H9 (cell line): ENCODE results near the gene XG. TPM values are rescaled to one million over a fixed set of nuclear protein-coding genes. Genes with fewer than 3 reads are reported as not detected.
"Not testable (repeated sequence)": the region's sequence is repeated elsewhere in the genome, so short reads cannot be mapped to it uniquely, and the experiment has no call there.

Source experiments
- DNase-seq: peaks from one replicate; pipeline ENCODE4 v3.0.0-alpha.2; 2017
- H2AFZ ChIP-seq: one replicate; pipeline ENCODE4 v1.6.1; 2013; ENCODE audit warnings: mild to moderate bottlenecking, low read length, control low read depth, moderate library complexity
- H2AK5ac ChIP-seq: 2 replicates; pipeline ENCODE4 v1.6.1; 2013; ENCODE audit warnings: low read length, control low read depth, mixed read lengths; ENCODE audit not compliant: insufficient read length
- H2BK120ac ChIP-seq: one replicate; pipeline ENCODE4 v1.6.1; 2013; ENCODE audit warnings: low read depth, mild to moderate bottlenecking, low read length, control low read depth, inconsistent platforms; ENCODE audit not compliant: poor library complexity, severe bottlenecking
- H2BK12ac ChIP-seq: 2 replicates; pipeline ENCODE4 v1.6.1; 2013; ENCODE audit warnings: low read length, control low read depth, mixed read lengths, low read depth; ENCODE audit not compliant: insufficient read length
- H2BK15ac ChIP-seq: 2 replicates; pipeline ENCODE4 v1.6.1; 2013; ENCODE audit warnings: low read depth, low read length, control low read depth
- H2BK20ac ChIP-seq: one replicate; pipeline ENCODE4 v1.6.1; 2013; ENCODE audit warnings: low read depth, mild to moderate bottlenecking, low read length, control low read depth, inconsistent platforms; ENCODE audit not compliant: poor library complexity, severe bottlenecking
- H2BK5ac ChIP-seq: 2 replicates; pipeline ENCODE4 v1.6.1; 2013; ENCODE audit warnings: low read length, control low read depth, mixed read lengths; ENCODE audit not compliant: insufficient read length
- H3K14ac ChIP-seq: 2 replicates; pipeline ENCODE4 v1.6.1; 2013; ENCODE audit warnings: low read length, control low read depth; ENCODE audit not compliant: insufficient read depth
- H3K18ac ChIP-seq: 2 replicates; pipeline ENCODE4 v1.6.1; 2013; ENCODE audit warnings: low read depth, mild to moderate bottlenecking, mixed read lengths, low read length, control low read depth; ENCODE audit not compliant: insufficient read length
- H3K23ac ChIP-seq: 2 replicates; pipeline ENCODE4 v1.6.1; 2013; ENCODE audit warnings: low read length, control low read depth, mixed read lengths, low read depth; ENCODE audit not compliant: insufficient read length
- H3K23me2 ChIP-seq: 2 replicates; pipeline ENCODE4 v1.6.1; 2013; ENCODE audit warnings: low read depth, mild to moderate bottlenecking, mixed read lengths, low read length, control low read depth; ENCODE audit not compliant: insufficient read length, poor library complexity, severe bottlenecking
- H3K27ac ChIP-seq: 2 replicates; pipeline ENCODE4 v1.5.1; 2013; ENCODE audit warnings: low read length, control low read depth, mixed read lengths, low read depth; ENCODE audit not compliant: insufficient read length
- H3K27me3 ChIP-seq: 2 replicates; pipeline ENCODE4 v1.6.1; 2013; ENCODE audit warnings: low read length, control low read depth, inconsistent platforms; ENCODE audit not compliant: insufficient read depth
- H3K4ac ChIP-seq: 2 replicates; pipeline ENCODE4 v1.6.1; 2013; ENCODE audit warnings: low read depth, mild to moderate bottlenecking, control low read depth, inconsistent platforms, low read length, moderate library complexity
- H3K4me1 ChIP-seq: 2 replicates; pipeline ENCODE4 v1.6.1; 2013; ENCODE audit warnings: low read length, control low read depth, inconsistent platforms; ENCODE audit not compliant: insufficient read depth
- H3K4me2 ChIP-seq: 2 replicates; pipeline ENCODE4 v1.6.1; 2013; ENCODE audit warnings: low read length, control low read depth, mixed read lengths; ENCODE audit not compliant: insufficient read length, insufficient read depth
- H3K56ac ChIP-seq: 2 replicates; pipeline ENCODE4 v1.6.1; 2013; ENCODE audit warnings: low read depth, mild to moderate bottlenecking, mixed read lengths, low read length, control low read depth; ENCODE audit not compliant: insufficient read length
- H3K79me1 ChIP-seq: 2 replicates; pipeline ENCODE4 v1.6.1; 2013; ENCODE audit warnings: low read depth, mild to moderate bottlenecking, moderate library complexity, low read length, control low read depth, inconsistent platforms; ENCODE audit not compliant: insufficient read depth, poor library complexity, severe bottlenecking
- H3K79me2 ChIP-seq: 2 replicates; pipeline ENCODE4 v1.6.1; 2013; ENCODE audit warnings: low read length, control low read depth, inconsistent platforms; ENCODE audit not compliant: insufficient read depth
- H3K9ac ChIP-seq: 2 replicates; pipeline ENCODE4 v1.6.1; 2013; ENCODE audit warnings: low read length, control low read depth, mixed read lengths; ENCODE audit not compliant: insufficient read length; ENCODE audit errors: extremely low read depth
- H3K9me3 ChIP-seq: one replicate; pipeline ENCODE4 v1.6.1; 2013; ENCODE audit warnings: low read depth, low read length, inconsistent platforms; ENCODE audit not compliant: control insufficient read depth
- H3T11ph ChIP-seq: one replicate; pipeline ENCODE4 v1.6.1; 2013; ENCODE audit warnings: mild to moderate bottlenecking, low read length, control low read depth, inconsistent platforms
- H4K20me1 ChIP-seq: one replicate; pipeline ENCODE4 v1.6.1; 2013; ENCODE audit not compliant: control insufficient read depth, insufficient read length, insufficient read depth
- H4K5ac ChIP-seq: 2 replicates; pipeline ENCODE4 v1.6.1; 2013; ENCODE audit warnings: low read depth, mild to moderate bottlenecking, mixed read lengths, low read length, control low read depth; ENCODE audit not compliant: insufficient read length
- H4K8ac ChIP-seq: replicated peaks from 2 replicates; pipeline ENCODE4 v1.6.1; 2013; ENCODE audit warnings: low read length, control low read depth, mixed read lengths, low read depth; ENCODE audit not compliant: insufficient read length
- H4K91ac ChIP-seq: 2 replicates; pipeline ENCODE4 v1.6.1; 2013; ENCODE audit warnings: low read depth, mild to moderate bottlenecking, moderate library complexity, mixed read lengths, low read length, control low read depth; ENCODE audit not compliant: insufficient read length
- H3K27ac Mint-ChIP-seq, 3 experiments: 2 replicates in 2 of 3; 3 replicates in 1 of 3; pipeline ENCODE4 v1.8.0; 2020 to 2021; ENCODE audit warnings: mixed read lengths in 3 of 3, mild to moderate bottlenecking in 1 of 3, moderate library complexity in 1 of 3
- H3K27me3 Mint-ChIP-seq: 2 replicates; pipeline ENCODE4 v1.8.0; 2021; ENCODE audit warnings: low read depth, mild to moderate bottlenecking, moderate library complexity, mixed read lengths
- H3K36me3 Mint-ChIP-seq, 3 experiments: 2 replicates in 2 of 3; 3 replicates in 1 of 3; pipeline ENCODE4 v1.8.0; 2020 to 2021; ENCODE audit warnings: low read depth in 3 of 3, mixed read lengths in 3 of 3; ENCODE audit not compliant: insufficient read depth in 1 of 3
- H3K4me1 Mint-ChIP-seq, 2 experiments: 2 replicates each; pipeline ENCODE4 v1.8.0; 2020; ENCODE audit warnings: mixed read lengths in 2 of 2
- H3K4me3 Mint-ChIP-seq, 2 experiments: 2 replicates in 1 of 2; 3 replicates in 1 of 2; pipeline ENCODE4 v1.8.0; 2020 to 2021; ENCODE audit warnings: mild to moderate bottlenecking in 2 of 2, mixed read lengths in 2 of 2, moderate library complexity in 1 of 2
- H3K9me3 Mint-ChIP-seq, 2 experiments: 2 replicates in 1 of 2; 3 replicates in 1 of 2; pipeline ENCODE4 v1.8.0; 2020; ENCODE audit warnings: mild to moderate bottlenecking in 2 of 2, mixed read lengths in 2 of 2, moderate library complexity in 1 of 2
- CTCF ChIP-seq: fragments of 200-600 bp; sonication (generic); conservative IDR thresholded peaks from 3 replicates; pipeline ENCODE4 v1.8.0; 2021; ENCODE audit warnings: antibody characterized with exemption, mild to moderate bottlenecking
- WGBS: extraction: QIAGEN DNeasy Blood & Tissue Kit; methylation state at CpG from one replicate; pipeline ENCODE4 v1.1.7; 2013; ENCODE audit warnings: missing lambda C conversion rate, low lambda C conversion rate, mixed read lengths; ENCODE audit not compliant: insufficient read length; ENCODE audit errors: extremely low coverage; 5-methylcytosine and 5-hydroxymethylcytosine counted together
- total RNA-seq: library from RNA; stranded (reverse); gene quantifications from 2 replicates; pipeline ENCODE4 v1.2.1, GENCODE V29; 2021

Gene XG
- total RNA-seq, 1 experiment from 2014 or later, result 1.1 TPM

- H3K27me3 Mint-ChIP-seq, result peaks cover 7% of the 10 kb centered on the region
- H3K56ac ChIP-seq, result no peak overlapping the region
Observed at GRCh38 chrX:2769615-2770014, 17.8 kb downstream of the XG start.

GRCh38 chrX:2773166-2774055 lies 21.6 kb downstream of the XG start:
- peaks cover 12 to 15% of the 10 kb centered on the region in 2 experiments for H3K9me3 Mint-ChIP-seq
- H2BK5ac ChIP-seq, H3T11ph ChIP-seq, H2AFZ ChIP-seq, H3K27ac ChIP-seq, H3K27me3 ChIP-seq, H3K79me1 ChIP-seq, H3K18ac ChIP-seq, H2BK15ac ChIP-seq, H2BK20ac ChIP-seq, H3K23ac ChIP-seq, H3K4ac ChIP-seq, H4K91ac ChIP-seq, H3K9me3 ChIP-seq, H3K14ac ChIP-seq, H3K4me2 ChIP-seq, H4K20me1 ChIP-seq, H3K56ac ChIP-seq, H2BK120ac ChIP-seq, H3K23me2 ChIP-seq, H3K27me3 Mint-ChIP-seq, H3K4me3 Mint-ChIP-seq, H3K79me2 ChIP-seq, H4K5ac ChIP-seq, DNase-seq, H2AK5ac ChIP-seq, H2BK12ac ChIP-seq, H3K9ac ChIP-seq, H4K8ac ChIP-seq, H3K27ac Mint-ChIP-seq, H3K4me1 ChIP-seq, H3K36me3 Mint-ChIP-seq: not testable (repeated sequence)
- peaks cover 10 to 20% of the 10 kb centered on the region in 2 experiments for H3K4me1 Mint-ChIP-seq
- WGBS, result 84% methylated on average over 1 of the region's 10 CpGs

More at GRCh38 chrX:2769615-2770014, 17.8 kb downstream of the XG start:
- H3K27ac Mint-ChIP-seq, result no peak overlapping the region
- no peak overlapping the region for H3K9ac ChIP-seq
- no peaks in the 10 kb centered on the region for H3K9me3 ChIP-seq
- H3K14ac ChIP-seq, result no peak overlapping the region
- H3T11ph ChIP-seq, result no peak overlapping the region
- H3K79me2 ChIP-seq, result no peaks in the 10 kb centered on the region
- no peak overlapping the region for H3K4ac ChIP-seq
- H3K79me1 ChIP-seq, result no peaks in the 10 kb centered on the region
- peaks cover 22 to 30% of the 10 kb centered on the region in 2 experiments; a peak in 3 of 4 replicates for H3K4me1 Mint-ChIP-seq
- no peak overlapping the region for H3K18ac ChIP-seq
- peaks cover 4 to 8% of the 10 kb centered on the region in 2 experiments for H3K9me3 Mint-ChIP-seq
- H4K5ac ChIP-seq, result no peak overlapping the region
- DNase-seq, result no peak
- H4K8ac ChIP-seq, result no peak overlapping the region
- H3K23me2 ChIP-seq, result no peaks in the 10 kb centered on the region
- no peak overlapping the region for H2BK15ac ChIP-seq
- no peaks in the 10 kb centered on the region for H3K27me3 ChIP-seq
- WGBS, result no CpG with 5 or more reads among the region's 1 CpG
- H2BK5ac ChIP-seq, result no peak overlapping the region
- H3K4me2 ChIP-seq, result no peak overlapping the region
- no peak overlapping the region for H2AK5ac ChIP-seq
- no peak overlapping the region for H2BK12ac ChIP-seq
- TF ChIP-seq CTCF, result no peak
- H3K27ac ChIP-seq, result no peak overlapping the region
- no peak overlapping the region for H2AFZ ChIP-seq
- no peak overlapping the region for H3K4me3 Mint-ChIP-seq
- H2BK120ac ChIP-seq, result no peak overlapping the region
- no peaks in the 10 kb centered on the region for H4K20me1 ChIP-seq
- H3K36me3 Mint-ChIP-seq, result peaks cover 0 to 3% (median 3%) of the 10 kb centered on the region in 3 experiments; a peak in 4 of 7 replicates
- H4K91ac ChIP-seq, result no peak overlapping the region
- H2BK20ac ChIP-seq, result no peak overlapping the region
- no peak overlapping the region for H3K23ac ChIP-seq
- no peaks in the 10 kb centered on the region for H3K4me1 ChIP-seq
